IPS-18a (cell line): ENCODE data around the gene LARP4B.

ENCODE experiments used
- H3K27ac ChIP-seq: one replicate; pipeline ENCODE4 v1.5.1; 2013; ENCODE audit warnings: low read length
- H3K27me3 ChIP-seq: one replicate; pipeline ENCODE4 v1.6.1; 2013; ENCODE audit warnings: mild to moderate bottlenecking, low read length; ENCODE audit not compliant: control insufficient read depth, insufficient read depth
- H3K36me3 ChIP-seq: one replicate; pipeline ENCODE4 v1.6.1; 2013; ENCODE audit warnings: low read depth, low read length; ENCODE audit not compliant: control insufficient read depth
- H3K4me1 ChIP-seq: one replicate; pipeline ENCODE4 v1.6.1; 2013; ENCODE audit warnings: low read depth, low read length; ENCODE audit not compliant: control insufficient read depth
- H3K4me3 ChIP-seq: one replicate; pipeline ENCODE4 v1.5.1; 2013; ENCODE audit warnings: low read length
- H3K9ac ChIP-seq: one replicate; pipeline ENCODE4 v1.6.1; 2013; ENCODE audit warnings: mild to moderate bottlenecking, low read length, moderate library complexity
- H3K9me3 ChIP-seq: one replicate; pipeline ENCODE4 v1.6.1; 2013; ENCODE audit warnings: low read depth, low read length; ENCODE audit not compliant: control insufficient read depth

Gene LARP4B

GRCh38 chr10:803041-803741 lies 128.3 kb downstream of the LARP4B start:
- Histone ChIP-seq H3K4me3 (no peak overlapping the region), H3K9ac (no peak overlapping the region), H3K27ac (no peak overlapping the region), H3K27me3 (no peaks in the 10 kb centered on the region), H3K4me1 (no peaks in the 10 kb centered on the region), H3K36me3 (peaks cover 13% of the 10 kb centered on the region), H3K9me3 (no peaks in the 10 kb centered on the region)

- no peaks in the 10 kb centered on the region for H3K4me1 ChIP-seq
- no peaks in the 10 kb centered on the region for H3K9me3 ChIP-seq
- H3K27me3 ChIP-seq: no peaks in the 10 kb centered on the region
- no peak overlapping the region for H3K9ac ChIP-seq
- H3K36me3 ChIP-seq: peaks cover 6% of the 10 kb centered on the region
- no peak overlapping the region for H3K27ac ChIP-seq
- H3K4me3 ChIP-seq: no peak overlapping the region
Measured at GRCh38 chr10:802506-802905, 129.0 kb downstream of the LARP4B start.

- H3K36me3 ChIP-seq: no peaks in the 10 kb centered on the region
- no peak overlapping the region for H3K4me3 ChIP-seq
- H3K9me3 ChIP-seq: no peaks in the 10 kb centered on the region
- no peaks in the 10 kb centered on the region for H3K4me1 ChIP-seq
- no peak overlapping the region for H3K27ac ChIP-seq
- H3K9ac ChIP-seq: no peak overlapping the region
- H3K27me3 ChIP-seq: no peaks in the 10 kb centered on the region
Measured at GRCh38 chr10:797179-797578, 134.3 kb downstream of the LARP4B start.

- Histone ChIP-seq H3K4me1 (no peaks in the 10 kb centered on the region), H3K27me3 (no peaks in the 10 kb centered on the region), H3K9me3 (no peaks in the 10 kb centered on the region), H3K27ac (no peak overlapping the region), H3K4me3 (no peak overlapping the region), H3K36me3 (no peaks in the 10 kb centered on the region), H3K9ac (no peak overlapping the region)
Measured at GRCh38 chr10:796233-796632, 135.3 kb downstream of the LARP4B start.

- Histone ChIP-seq H3K27me3 (no peaks in the 10 kb centered on the region), H3K4me3 (no peak overlapping the region), H3K9ac (no peak overlapping the region), H3K4me1 (no peaks in the 10 kb centered on the region), H3K9me3 (no peaks in the 10 kb centered on the region), H3K36me3 (no peaks in the 10 kb centered on the region), H3K27ac (no peak overlapping the region)
Measured at GRCh38 chr10:794382-794956, 137.0 kb downstream of the LARP4B start.

GRCh38 chr10:792792-793100 lies 138.8 kb downstream of the LARP4B start:
- H3K9ac ChIP-seq: no peak overlapping the region

GRCh38 chr10:792083-792791 lies 139.3 kb downstream of the LARP4B start:
- peaks cover 7% of the 10 kb centered on the region for H3K27me3 ChIP-seq
- H3K36me3 ChIP-seq: no peaks in the 10 kb centered on the region
- H3K9ac ChIP-seq: no peak overlapping the region
- H3K4me1 ChIP-seq: no peaks in the 10 kb centered on the region
- no peak overlapping the region for H3K27ac ChIP-seq
- no peak overlapping the region for H3K4me3 ChIP-seq
- H3K9me3 ChIP-seq: no peaks in the 10 kb centered on the region

More at GRCh38 chr10:792792-793100, 138.8 kb downstream of the LARP4B start:
- Histone ChIP-seq H3K4me3 (no peak overlapping the region), H3K27me3 (peaks cover 7% of the 10 kb centered on the region), H3K27ac (no peak overlapping the region), H3K9me3 (no peaks in the 10 kb centered on the region), H3K4me1 (no peaks in the 10 kb centered on the region), H3K36me3 (no peaks in the 10 kb centered on the region)

GRCh38 chr10:791639-792038 lies 139.9 kb downstream of the LARP4B start:
- Histone ChIP-seq H3K4me1 (no peaks in the 10 kb centered on the region), H3K27me3 (peaks cover 7% of the 10 kb centered on the region), H3K36me3 (no peaks in the 10 kb centered on the region), H3K27ac (no peak overlapping the region), H3K4me3 (no peak overlapping the region), H3K9ac (no peak overlapping the region), H3K9me3 (no peaks in the 10 kb centered on the region)

GRCh38 chr10:790821-791551 lies 140.5 kb downstream of the LARP4B start:
- Histone ChIP-seq H3K27ac (no peak overlapping the region), H3K9ac (no peak overlapping the region), H3K36me3 (no peaks in the 10 kb centered on the region), H3K9me3 (no peaks in the 10 kb centered on the region), H3K4me3 (no peak overlapping the region), H3K4me1 (no peaks in the 10 kb centered on the region), H3K27me3 (peaks cover 8% of the 10 kb centered on the region)

GRCh38 chr10:789831-790701 lies 141.4 kb downstream of the LARP4B start:
- peaks cover 17% of the 10 kb centered on the region for H3K27me3 ChIP-seq
- H3K4me3 ChIP-seq: peak overlapping the region; percentile 71
- H3K9me3 ChIP-seq: no peaks in the 10 kb centered on the region
- H3K27ac ChIP-seq: no peak overlapping the region
- H3K36me3 ChIP-seq: no peaks in the 10 kb centered on the region
- H3K4me1 ChIP-seq: no peaks in the 10 kb centered on the region
- H3K9ac ChIP-seq: no peak overlapping the region
